GM10266 (cell line): ENCODE results near the gene HMGCS1.
"Not testable (repeated sequence)": the region's sequence is repeated elsewhere in the genome, so short reads cannot be mapped to it uniquely, and the experiment has no call there.

Source experiments
- DNase-seq: peaks from one replicate; pipeline ENCODE4 v3.0.0; 2012; ENCODE audit errors: extremely low spot score
- TF ChIP-seq, protein P1 (sequence below): IDR thresholded peaks from 2 replicates; pipeline ENCODE4 v1.5.1; 2012; ENCODE audit warnings: mild to moderate bottlenecking, low read depth; ENCODE audit not compliant: control insufficient read depth, insufficient read depth; ENCODE audit errors: missing control alignments

HMGCS1 gene

DNA sequence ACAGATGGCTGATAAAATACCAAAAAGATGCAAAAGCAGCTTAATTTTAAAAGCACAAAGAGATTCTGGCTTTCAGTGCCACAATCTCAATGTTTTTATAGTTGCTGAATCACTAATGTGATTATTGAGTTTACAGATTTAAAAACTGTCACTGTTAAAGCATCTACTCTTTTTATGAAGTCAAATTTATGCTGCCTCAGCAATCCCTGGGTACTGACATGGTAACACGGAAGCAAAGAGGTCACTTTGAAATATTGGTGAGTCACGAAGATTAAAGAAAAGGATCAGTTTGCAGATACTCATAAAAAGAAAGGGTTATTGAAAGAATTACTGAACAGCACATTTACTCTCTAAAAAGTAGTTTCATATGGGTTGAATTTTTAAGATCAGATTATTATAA is 39.7 kb upstream of the HMGCS1 start:
- DNase-seq: no peak
- TF ChIP-seq, protein P1, sequence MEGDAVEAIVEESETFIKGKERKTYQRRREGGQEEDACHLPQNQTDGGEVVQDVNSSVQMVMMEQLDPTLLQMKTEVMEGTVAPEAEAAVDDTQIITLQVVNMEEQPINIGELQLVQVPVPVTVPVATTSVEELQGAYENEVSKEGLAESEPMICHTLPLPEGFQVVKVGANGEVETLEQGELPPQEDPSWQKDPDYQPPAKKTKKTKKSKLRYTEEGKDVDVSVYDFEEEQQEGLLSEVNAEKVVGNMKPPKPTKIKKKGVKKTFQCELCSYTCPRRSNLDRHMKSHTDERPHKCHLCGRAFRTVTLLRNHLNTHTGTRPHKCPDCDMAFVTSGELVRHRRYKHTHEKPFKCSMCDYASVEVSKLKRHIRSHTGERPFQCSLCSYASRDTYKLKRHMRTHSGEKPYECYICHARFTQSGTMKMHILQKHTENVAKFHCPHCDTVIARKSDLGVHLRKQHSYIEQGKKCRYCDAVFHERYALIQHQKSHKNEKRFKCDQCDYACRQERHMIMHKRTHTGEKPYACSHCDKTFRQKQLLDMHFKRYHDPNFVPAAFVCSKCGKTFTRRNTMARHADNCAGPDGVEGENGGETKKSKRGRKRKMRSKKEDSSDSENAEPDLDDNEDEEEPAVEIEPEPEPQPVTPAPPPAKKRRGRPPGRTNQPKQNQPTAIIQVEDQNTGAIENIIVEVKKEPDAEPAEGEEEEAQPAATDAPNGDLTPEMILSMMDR: no peak

GRCh38 chr5:43352131-43352530 is 38.9 kb upstream of the HMGCS1 start:
- DNase-seq: no peak
- TF ChIP-seq, protein P1: no peak

- no peak for DNase-seq
- TF ChIP-seq, protein P1: no peak
These were observed 35.7 kb upstream of the HMGCS1 start for GRCh38 chr5:43348861-43349363.

DNA sequence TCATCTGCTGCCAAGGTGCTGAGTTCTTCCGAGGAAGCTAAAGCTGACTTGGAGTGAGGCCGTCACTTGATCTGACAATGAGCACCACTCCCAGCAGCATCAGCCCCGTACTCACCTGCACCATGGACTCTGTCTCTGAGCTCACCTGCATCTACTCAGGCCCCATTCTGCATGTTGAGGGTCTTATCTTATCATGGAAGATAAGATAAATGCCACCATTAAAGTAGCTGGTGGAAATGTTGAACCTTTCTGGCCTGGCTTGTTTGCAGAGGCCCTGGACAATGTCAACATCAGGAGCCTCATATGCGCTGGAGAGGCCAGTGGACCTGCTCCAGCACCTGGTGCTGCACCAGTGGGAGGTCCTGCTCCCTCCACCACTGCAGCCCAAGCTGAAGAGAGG is 35.0 kb upstream of the HMGCS1 start:
- DNase-seq: no peak

DNA sequence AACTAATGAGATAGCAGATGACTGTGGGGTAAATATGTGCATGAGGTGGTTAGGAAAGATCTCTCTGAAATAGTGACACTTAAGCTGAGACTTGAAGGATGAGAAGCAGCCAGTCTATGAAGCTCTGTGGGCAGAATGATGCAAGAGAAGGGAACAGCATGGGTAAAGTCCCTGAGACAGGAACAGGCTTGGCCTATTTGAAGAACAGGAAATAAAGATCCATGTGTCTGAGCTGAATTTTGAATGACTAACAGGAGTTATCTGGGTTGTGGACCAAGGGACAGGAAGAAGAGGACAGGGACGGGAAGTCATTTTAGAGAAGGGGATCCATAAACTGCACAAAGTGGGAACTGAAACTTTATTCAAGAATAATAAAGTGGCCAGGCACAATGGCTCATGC is 25.6 kb upstream of the HMGCS1 start:
- TF ChIP-seq, protein P1: no peak
- DNase-seq: no peak

More for the DNA sequence above, 35.0 kb upstream of the HMGCS1 start:
- TF ChIP-seq, protein P1: no peak

GRCh38 chr5:43336159-43336558 is 22.9 kb upstream of the HMGCS1 start:
- no peak for DNase-seq
- TF ChIP-seq, protein P1: no peak

DNA sequence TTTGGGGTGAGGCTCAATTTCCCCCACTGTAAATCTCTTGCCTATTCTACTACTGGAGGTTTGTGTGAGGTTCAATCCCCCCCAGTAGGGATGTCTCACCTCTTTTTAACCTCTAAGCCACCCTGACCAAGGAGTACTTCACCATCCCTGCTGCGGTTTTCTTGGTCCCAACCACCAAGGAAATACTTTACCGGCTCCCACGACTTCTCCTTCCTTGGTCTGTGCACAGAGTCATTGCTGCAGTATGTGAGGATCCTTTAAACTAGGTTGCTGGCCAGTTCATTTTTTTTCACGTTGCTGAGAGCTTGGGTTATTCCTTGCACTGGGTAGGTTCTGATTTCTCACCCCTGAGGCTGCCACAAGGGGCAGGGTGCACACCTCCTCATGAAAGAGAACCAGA is 22.5 kb upstream of the HMGCS1 start:
- DNase-seq: no peak
- TF ChIP-seq, protein P1: no peak

GRCh38 chr5:43332401-43332800 is 19.2 kb upstream of the HMGCS1 start:
- TF ChIP-seq, protein P1: no peak
- DNase-seq: no peak

GRCh38 chr5:43325624-43326023 is 12.4 kb upstream of the HMGCS1 start:
- not testable (repeated sequence) for DNase-seq

- not testable (repeated sequence) for DNase-seq
These were observed 10.3 kb upstream of the HMGCS1 start for GRCh38 chr5:43323488-43323887.
